ENCODE results near the gene ABCC5.

GRCh38 chr3:183924956-183925355, 92.7 kb downstream of the ABCC5 start:
- TF ChIP-seq YY1 (IDR thresholded peaks at IDR 0.05; ENCODE audit: insufficient read depth, insufficient read length) (no peak), SUZ12 (IDR thresholded peaks at IDR 0.05; ENCODE audit: extremely low read depth, insufficient read depth, insufficient read length) (no peak), ZNF274 (IDR thresholded peaks at IDR 0.05; ENCODE audit: low read depth, low read length) (no peak)

Measured in NT2/D1 (cell line).